Measurements from ENCODE around the gene COPS8.

The COPS8 gene

GRCh38 chr2:237128026-237128703, 42.5 kb downstream of the COPS8 start:
- peaks cover 32% of the 10 kb centered on the region for H3K4me1 ChIP-seq (ENCODE audit: control insufficient read depth, insufficient read depth, low read length)
- no peaks in the 10 kb centered on the region for H3K27me3 ChIP-seq (replicated peaks; ENCODE audit: control insufficient read depth, insufficient read depth, low read length)
- peak overlapping the region; percentile 2 for H3K4me3 ChIP-seq (ENCODE audit: low read length)
- H3K36me3 ChIP-seq (ENCODE audit: control insufficient read depth, insufficient read depth, low read length, severe bottlenecking), result no peaks in the 10 kb centered on the region
- H3K9me3 ChIP-seq (ENCODE audit: control insufficient read depth, low read length), result peaks cover 2% of the 10 kb centered on the region
- peak; percentile 98 for DNase-seq (ENCODE audit: low read depth)
- peak overlapping the region; percentile 90 for H3K9ac ChIP-seq (ENCODE audit: low read length)

DNA sequence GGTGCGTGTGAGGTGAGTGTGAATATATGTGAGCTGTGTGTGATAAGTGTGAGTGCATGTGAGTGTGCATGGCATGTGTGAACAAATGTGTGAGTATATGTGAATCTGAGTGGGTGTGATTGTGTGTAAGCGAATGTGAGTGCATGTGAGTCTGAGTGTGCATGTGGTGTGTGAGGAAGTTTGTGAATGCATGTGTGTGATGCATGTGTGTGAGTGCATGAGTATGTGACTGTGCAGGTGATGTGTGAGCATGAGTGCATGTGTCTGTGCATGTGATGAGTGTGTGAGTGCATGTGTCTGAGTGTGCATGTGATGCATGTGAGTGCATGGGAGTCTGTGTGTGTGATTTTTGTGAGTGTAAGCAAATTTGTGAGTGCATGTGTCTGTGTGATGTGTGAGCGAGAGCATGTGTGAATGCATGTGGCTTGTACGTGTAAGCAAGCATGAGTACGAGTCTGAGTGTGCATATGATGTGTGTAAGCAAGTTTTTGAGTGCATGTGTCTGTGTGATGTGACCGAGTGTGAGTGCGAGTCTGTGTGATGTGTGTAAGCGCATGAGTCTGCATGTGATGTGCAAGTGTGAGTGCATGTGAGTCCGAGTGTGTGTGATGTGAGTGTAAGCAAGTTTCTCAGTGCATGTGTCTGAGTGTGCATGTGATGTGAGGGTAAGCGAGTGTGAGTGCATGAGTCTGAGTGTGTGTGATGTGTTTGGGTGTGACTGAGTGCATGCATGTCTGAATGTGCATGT, 43.3 kb downstream of the COPS8 start:
- Histone ChIP-seq H3K27me3 (replicated peaks; ENCODE audit: control insufficient read depth, insufficient read depth, low read length) (no peaks in the 10 kb centered on the region), H3K4me3 (ENCODE audit: low read length) (peak overlapping the region; percentile 2)

DNA sequence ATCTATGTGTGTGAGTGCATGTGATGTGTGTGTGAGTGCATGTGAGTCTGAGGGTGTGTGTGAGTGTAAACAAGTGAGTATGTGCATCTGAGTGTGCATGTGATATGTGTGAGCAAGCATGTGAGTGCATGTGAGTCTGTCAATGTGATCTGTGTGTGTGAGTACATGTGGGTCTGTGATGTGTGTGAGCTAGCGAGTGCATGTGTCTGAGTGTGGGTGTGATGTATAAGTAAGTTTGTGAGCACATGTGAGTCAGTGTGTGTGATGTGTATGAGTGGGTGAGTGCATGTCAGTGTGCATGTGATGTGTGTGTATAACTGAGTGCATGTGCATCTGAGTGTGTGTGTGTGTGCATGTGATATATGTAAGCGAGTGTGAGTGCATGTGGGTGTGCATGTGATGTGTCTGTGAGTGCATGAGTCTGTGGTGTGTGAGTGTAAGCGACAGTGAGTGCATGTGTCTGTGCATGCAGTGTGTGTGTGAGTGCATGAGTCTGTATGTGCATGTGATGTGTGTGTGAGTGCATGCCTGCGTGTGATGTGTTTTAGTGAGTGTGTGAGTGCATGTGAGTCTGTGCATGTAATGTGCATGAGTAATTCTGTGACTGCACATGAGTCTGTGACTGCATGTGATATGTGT, 44.1 kb downstream of the COPS8 start:
- peaks cover 9% of the 10 kb centered on the region for H3K9me3 ChIP-seq (ENCODE audit: control insufficient read depth, low read length)
- no peak overlapping the region for H3K4me3 ChIP-seq (ENCODE audit: low read length)
- H3K9ac ChIP-seq (ENCODE audit: low read length), result no peak overlapping the region
- DNase-seq (ENCODE audit: low read depth), result no peak
- no peaks in the 10 kb centered on the region for H3K36me3 ChIP-seq (ENCODE audit: control insufficient read depth, insufficient read depth, low read length, severe bottlenecking)
- H3K4me1 ChIP-seq (ENCODE audit: control insufficient read depth, insufficient read depth, low read length), result peaks cover 37% of the 10 kb centered on the region
- H3K27me3 ChIP-seq (replicated peaks; ENCODE audit: control insufficient read depth, insufficient read depth, low read length), result no peaks in the 10 kb centered on the region

More for the DNA sequence above, 43.3 kb downstream of the COPS8 start:
- H3K4me1 ChIP-seq (ENCODE audit: control insufficient read depth, insufficient read depth, low read length), result peaks cover 32% of the 10 kb centered on the region
- DNase-seq (ENCODE audit: low read depth), result no peak
- H3K9me3 ChIP-seq (ENCODE audit: control insufficient read depth, low read length), result peaks cover 9% of the 10 kb centered on the region
- no peaks in the 10 kb centered on the region for H3K36me3 ChIP-seq (ENCODE audit: control insufficient read depth, insufficient read depth, low read length, severe bottlenecking)
- H3K9ac ChIP-seq (ENCODE audit: low read length), result peak overlapping the region; percentile 46

DNA sequence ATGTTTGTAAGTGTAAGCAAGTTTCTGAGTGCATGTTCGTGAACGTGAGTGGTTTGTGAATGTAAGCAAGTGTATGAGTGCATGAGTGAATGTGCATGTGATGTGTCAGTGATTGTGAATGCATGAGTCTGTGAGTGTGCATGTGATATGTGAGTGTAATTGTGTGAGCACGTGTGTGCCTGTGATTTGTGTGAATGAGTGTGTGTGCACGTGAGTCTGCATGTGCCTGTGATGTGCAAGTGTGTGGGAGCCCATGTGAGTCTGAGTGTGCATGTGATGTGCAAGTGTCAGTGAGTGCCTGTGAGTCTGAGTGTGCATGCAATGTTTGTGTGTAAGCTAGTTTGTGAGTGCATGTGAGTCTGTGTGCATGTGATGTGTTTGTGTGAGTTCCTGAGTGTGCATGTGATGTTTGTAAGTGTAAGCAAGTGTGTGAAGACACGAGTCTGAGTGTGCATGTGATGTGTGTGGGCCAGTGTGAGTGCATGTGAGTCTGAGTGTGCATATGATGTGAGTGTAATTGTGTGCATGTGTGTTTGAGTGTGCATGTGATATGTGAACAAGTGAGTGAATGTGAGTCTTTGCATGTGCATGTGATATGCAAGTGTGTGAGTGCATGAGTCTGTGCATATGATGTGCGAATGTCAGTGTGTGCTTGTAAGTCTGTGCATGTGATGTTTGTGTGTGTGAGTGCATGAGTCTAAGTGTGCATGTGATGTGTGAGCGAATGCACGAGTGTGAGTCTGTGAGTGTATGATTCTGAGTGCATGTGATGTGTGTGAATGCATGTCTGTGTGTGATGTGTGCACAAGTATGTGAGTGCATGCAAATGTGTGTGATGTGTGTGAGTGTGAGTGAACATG, 45.1 kb downstream of the COPS8 start:
- Histone ChIP-seq H3K27me3 (replicated peaks; ENCODE audit: control insufficient read depth, insufficient read depth, low read length) (no peaks in the 10 kb centered on the region), H3K9me3 (ENCODE audit: control insufficient read depth, low read length) (peaks cover 9% of the 10 kb centered on the region), H3K4me3 (ENCODE audit: low read length) (no peak overlapping the region), H3K9ac (ENCODE audit: low read length) (no peak overlapping the region), H3K4me1 (ENCODE audit: control insufficient read depth, insufficient read depth, low read length) (peaks cover 41% of the 10 kb centered on the region), H3K36me3 (ENCODE audit: control insufficient read depth, insufficient read depth, low read length, severe bottlenecking) (no peaks in the 10 kb centered on the region)
- no peak for DNase-seq (ENCODE audit: low read depth)

GRCh38 chr2:237131749-237132533, 46.3 kb downstream of the COPS8 start:
- Histone ChIP-seq H3K9me3 (ENCODE audit: control insufficient read depth, low read length) (peaks cover 9% of the 10 kb centered on the region), H3K4me3 (ENCODE audit: low read length) (no peak overlapping the region), H3K27me3 (replicated peaks; ENCODE audit: control insufficient read depth, insufficient read depth, low read length) (no peaks in the 10 kb centered on the region), H3K36me3 (ENCODE audit: control insufficient read depth, insufficient read depth, low read length, severe bottlenecking) (no peaks in the 10 kb centered on the region), H3K9ac (ENCODE audit: low read length) (peak overlapping the region; percentile 4), H3K4me1 (ENCODE audit: control insufficient read depth, insufficient read depth, low read length) (peaks cover 30% of the 10 kb centered on the region)
- DNase-seq (ENCODE audit: low read depth), result peak; percentile 39

DNA sequence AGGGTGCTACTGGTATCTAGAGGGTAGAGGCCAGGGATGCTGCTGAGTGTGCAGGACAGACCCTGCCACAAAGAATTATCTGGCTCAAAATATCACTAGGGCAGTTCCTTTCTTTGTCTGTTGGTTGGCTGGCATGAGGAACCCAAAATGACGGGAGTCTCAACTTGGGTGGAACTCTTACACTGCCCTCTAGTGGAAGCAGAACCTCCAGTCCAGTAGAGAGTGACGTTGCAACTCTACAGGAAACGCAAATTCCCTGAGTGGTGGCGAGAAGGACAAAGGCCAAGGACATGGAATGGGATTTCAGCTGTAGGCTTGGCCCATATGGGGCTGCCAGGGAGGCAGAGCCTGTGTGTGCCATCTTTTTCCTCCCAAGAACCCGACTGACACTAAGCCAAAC, 47.1 kb downstream of the COPS8 start:
- no peak for DNase-seq (ENCODE audit: low read depth)
- Histone ChIP-seq H3K36me3 (ENCODE audit: control insufficient read depth, insufficient read depth, low read length, severe bottlenecking) (no peaks in the 10 kb centered on the region), H3K4me3 (ENCODE audit: low read length) (no peak overlapping the region), H3K9me3 (ENCODE audit: control insufficient read depth, low read length) (peaks cover 9% of the 10 kb centered on the region), H3K27me3 (replicated peaks; ENCODE audit: control insufficient read depth, insufficient read depth, low read length) (no peaks in the 10 kb centered on the region), H3K4me1 (ENCODE audit: control insufficient read depth, insufficient read depth, low read length) (peaks cover 21% of the 10 kb centered on the region), H3K9ac (ENCODE audit: low read length) (no peak overlapping the region)

DNA sequence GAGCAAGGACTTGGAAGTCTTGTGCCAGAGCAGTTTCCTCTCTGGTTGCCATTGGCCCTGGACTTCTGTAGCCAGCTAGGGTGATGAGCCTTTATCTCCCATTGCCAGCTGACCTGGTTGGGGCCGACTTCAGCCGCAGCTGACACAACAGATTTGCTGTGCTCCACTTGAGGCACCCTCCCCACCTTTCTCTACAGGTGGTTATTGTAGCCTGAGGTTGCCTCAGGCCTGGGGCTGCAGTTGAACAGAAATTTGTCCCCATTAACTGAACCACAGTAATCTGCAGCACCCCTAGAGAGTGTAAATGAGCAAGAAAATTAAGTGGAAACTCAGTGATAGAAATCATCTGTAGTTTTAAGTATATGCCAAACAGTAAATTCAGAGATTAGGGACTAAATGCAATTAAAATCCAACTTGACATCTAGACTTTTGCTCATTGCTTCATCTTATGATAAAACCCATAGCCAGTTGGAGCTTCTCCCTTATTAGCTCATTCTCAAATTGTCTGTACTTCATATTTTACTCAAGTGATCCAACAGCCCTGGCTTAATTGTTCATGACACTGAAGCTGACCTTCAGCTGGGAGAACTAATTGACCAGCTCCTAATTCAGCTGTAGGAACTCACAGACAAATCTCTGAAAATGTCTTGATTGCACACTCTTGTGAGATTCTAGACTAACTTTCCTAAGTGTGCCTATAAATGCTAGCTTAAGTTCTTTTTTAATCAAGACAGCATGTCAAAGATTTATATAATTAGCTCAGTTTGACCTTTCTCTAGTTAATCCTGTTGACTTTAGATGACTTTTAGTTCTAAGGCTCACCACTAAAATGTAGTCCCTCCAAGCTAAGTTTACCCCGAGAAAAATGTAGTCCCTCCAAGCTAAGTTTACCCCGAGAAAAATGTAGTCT, 48.9 kb downstream of the COPS8 start:
- peaks cover 9% of the 10 kb centered on the region for H3K9me3 ChIP-seq (ENCODE audit: control insufficient read depth, low read length)
- H3K4me1 ChIP-seq (ENCODE audit: control insufficient read depth, insufficient read depth, low read length), result peaks cover 9% of the 10 kb centered on the region
- H3K27me3 ChIP-seq (replicated peaks; ENCODE audit: control insufficient read depth, insufficient read depth, low read length), result no peaks in the 10 kb centered on the region
- peak overlapping the region; percentile 18 for H3K9ac ChIP-seq (ENCODE audit: low read length)
- H3K4me3 ChIP-seq (ENCODE audit: low read length), result peak overlapping the region; percentile 13
- no peaks in the 10 kb centered on the region for H3K36me3 ChIP-seq (ENCODE audit: control insufficient read depth, insufficient read depth, low read length, severe bottlenecking)
- DNase-seq (ENCODE audit: low read depth), result peak; percentile 34

- Histone ChIP-seq H3K4me1 (ENCODE audit: control insufficient read depth, insufficient read depth, low read length) (peaks cover 16% of the 10 kb centered on the region), H3K36me3 (ENCODE audit: control insufficient read depth, insufficient read depth, low read length, severe bottlenecking) (no peaks in the 10 kb centered on the region), H3K9me3 (ENCODE audit: control insufficient read depth, low read length) (peaks cover 9% of the 10 kb centered on the region), H3K4me3 (ENCODE audit: low read length) (no peak overlapping the region), H3K27me3 (replicated peaks; ENCODE audit: control insufficient read depth, insufficient read depth, low read length) (no peaks in the 10 kb centered on the region), H3K9ac (ENCODE audit: low read length) (no peak overlapping the region)
- no peak for DNase-seq (ENCODE audit: low read depth)
These were observed 51.1 kb downstream of the COPS8 start for GRCh38 chr2:237136824-237137223.

- no peak for DNase-seq (ENCODE audit: low read depth)
- H3K4me3 ChIP-seq (ENCODE audit: low read length), result no peak overlapping the region
These were observed 52.1 kb downstream of the COPS8 start for GRCh38 chr2:237137626-237138323.

More at GRCh38 chr2:237137626-237138323, 52.1 kb downstream of the COPS8 start:
- Histone ChIP-seq H3K4me1 (ENCODE audit: control insufficient read depth, insufficient read depth, low read length) (peaks cover 25% of the 10 kb centered on the region), H3K27me3 (replicated peaks; ENCODE audit: control insufficient read depth, insufficient read depth, low read length) (no peaks in the 10 kb centered on the region), H3K9ac (ENCODE audit: low read length) (no peak overlapping the region), H3K9me3 (ENCODE audit: control insufficient read depth, low read length) (peaks cover 9% of the 10 kb centered on the region), H3K36me3 (ENCODE audit: control insufficient read depth, insufficient read depth, low read length, severe bottlenecking) (no peaks in the 10 kb centered on the region)
